H1 (cell line): ENCODE data around the gene TMEM221. TPM values are rescaled to one million over a fixed set of nuclear protein-coding genes. Genes with fewer than 3 reads are reported as not detected.

Experiments
- ATF2 ChIP-seq: IDR thresholded peaks from 2 replicates; pipeline ENCODE4 v1.6.1; 2012; ENCODE audit warnings: low read length, inconsistent platforms
- CHD1 ChIP-seq: IDR thresholded peaks from 2 replicates; pipeline ENCODE4 v1.6.1; 2012; ENCODE audit warnings: low read depth, low read length, improper control_type of control experiment
- E2F6 ChIP-seq: IDR thresholded peaks from 2 replicates; pipeline ENCODE4 v1.6.1; 2012; ENCODE audit warnings: inconsistent platforms
- EP300 ChIP-seq, 2 experiments: IDR thresholded peaks; 1 replicate in 1 of 2; 2 replicates in 1 of 2; pipeline ENCODE4 v1.6.1; 2011 to 2012; ENCODE audit warnings: low read depth in 2 of 2, low read length in 2 of 2, mild to moderate bottlenecking in 2 of 2, borderline replicate concordance in 1 of 2, inconsistent platforms in 1 of 2, moderate library complexity in 1 of 2
- GABPA ChIP-seq: IDR thresholded peaks from 2 replicates; pipeline ENCODE4 v1.6.1; 2011; ENCODE audit warnings: mild to moderate bottlenecking, low read length, moderate library complexity, borderline replicate concordance; ENCODE audit not compliant: insufficient read depth
- HDAC2 ChIP-seq, 2 experiments: fragments of 300-600 bp in 1 of 2; sonication (generic) in 1 of 2; IDR thresholded peaks; 2 replicates each; pipeline ENCODE4 v1.6.1; 2011 to 2012; ENCODE audit warnings: low read depth in 2 of 2, low read length in 2 of 2, mild to moderate bottlenecking in 2 of 2, moderate library complexity in 2 of 2, borderline replicate concordance in 1 of 2, inconsistent platforms in 1 of 2
- KDM5A ChIP-seq: fragments of 200-600 bp; IDR thresholded peaks from 2 replicates; pipeline ENCODE4 v1.7.1; 2012; ENCODE audit warnings: mild to moderate bottlenecking, low read length, inconsistent platforms, mixed read lengths
- PHF8 ChIP-seq: fragments of 200-600 bp; sonication (generic); conservative IDR thresholded peaks from 2 replicates; pipeline ENCODE4 v1.7.1; 2012; ENCODE audit warnings: low read depth, mild to moderate bottlenecking, inconsistent platforms, low read length, moderate library complexity
- RBBP5 ChIP-seq: IDR thresholded peaks from 2 replicates; pipeline ENCODE4 v1.7.1; 2012; ENCODE audit warnings: low read depth, mild to moderate bottlenecking, inconsistent platforms, low read length, moderate library complexity, borderline replicate concordance
- SIN3A ChIP-seq, 2 experiments: IDR thresholded peaks in 1 of 2; conservative IDR thresholded peaks in 1 of 2; 2 replicates each; pipeline ENCODE4 v1.6.1; 2011 to 2012; ENCODE audit warnings: low read length in 2 of 2, improper control_type of control experiment in 1 of 2, low read depth in 1 of 2, mild to moderate bottlenecking in 1 of 2
- SIRT6 ChIP-seq: IDR thresholded peaks from one replicate; pipeline ENCODE4 v1.7.1; 2012; ENCODE audit warnings: low read length, inconsistent platforms
- SIX5 ChIP-seq: IDR thresholded peaks from 2 replicates; pipeline ENCODE4 v1.6.1; 2011; ENCODE audit warnings: mild to moderate bottlenecking, low read depth, low read length
- SP4 ChIP-seq: IDR thresholded peaks from 2 replicates; pipeline ENCODE4 v1.6.1; 2012; ENCODE audit warnings: low read length, inconsistent platforms
- TAF1 ChIP-seq: IDR thresholded peaks from 2 replicates; pipeline ENCODE4 v1.6.1; 2011; ENCODE audit warnings: mild to moderate bottlenecking, low read depth, low read length
- TBP ChIP-seq: IDR thresholded peaks from 2 replicates; pipeline ENCODE4 v1.6.1; 2011; ENCODE audit warnings: low read depth, low read length, improper control_type of control experiment
- TEAD4 ChIP-seq: IDR thresholded peaks from 2 replicates; pipeline ENCODE4 v1.6.1; 2012; ENCODE audit warnings: low read depth, low read length, inconsistent platforms, mixed read lengths
- USF2 ChIP-seq: IDR thresholded peaks from 2 replicates; pipeline ENCODE4 v1.6.1; 2011; ENCODE audit warnings: low read length, improper control_type of control experiment
- ZNF274 ChIP-seq: IDR thresholded peaks from 2 replicates; pipeline ENCODE4 v1.7.0; 2012; ENCODE audit warnings: low read length, borderline replicate concordance; ENCODE audit errors: extremely low read depth
- polyA plus RNA-seq, 7 experiments: library from polyadenylated mRNA; depleted of rRNA in 3 of 7; stranded (reverse) in 5 of 7; unstranded in 2 of 7; fragments of >200 nt in 5 of 7; fragments of 200-250 nt in 2 of 7; gene quantifications; 1 replicate in 5 of 7; 2 replicates in 1 of 7; 4 replicates in 1 of 7; pipeline versions ENCODE4 v1.2.1 to v1.2.3, GENCODE V29; 2011 to 2013; ENCODE audit warnings: missing spikeins in 2 of 7, mixed read lengths in 2 of 7
- total RNA-seq: library from RNA; stranded (reverse); fragmentation: NEBNext Ultra II Directional; extraction: Animal tissue kit (Norgen Biotek cat#: 25700); gene quantifications from 2 replicates; pipeline ENCODE4 v1.2.1, GENCODE V29; 2021

The TMEM221 gene
- total and polyA plus RNA-seq, 2 of the 8 experiments (the other 6 are each of a cell fraction or from before 2014, with no cell fraction given), result 1.4 to 2.0 TPM

DNA sequence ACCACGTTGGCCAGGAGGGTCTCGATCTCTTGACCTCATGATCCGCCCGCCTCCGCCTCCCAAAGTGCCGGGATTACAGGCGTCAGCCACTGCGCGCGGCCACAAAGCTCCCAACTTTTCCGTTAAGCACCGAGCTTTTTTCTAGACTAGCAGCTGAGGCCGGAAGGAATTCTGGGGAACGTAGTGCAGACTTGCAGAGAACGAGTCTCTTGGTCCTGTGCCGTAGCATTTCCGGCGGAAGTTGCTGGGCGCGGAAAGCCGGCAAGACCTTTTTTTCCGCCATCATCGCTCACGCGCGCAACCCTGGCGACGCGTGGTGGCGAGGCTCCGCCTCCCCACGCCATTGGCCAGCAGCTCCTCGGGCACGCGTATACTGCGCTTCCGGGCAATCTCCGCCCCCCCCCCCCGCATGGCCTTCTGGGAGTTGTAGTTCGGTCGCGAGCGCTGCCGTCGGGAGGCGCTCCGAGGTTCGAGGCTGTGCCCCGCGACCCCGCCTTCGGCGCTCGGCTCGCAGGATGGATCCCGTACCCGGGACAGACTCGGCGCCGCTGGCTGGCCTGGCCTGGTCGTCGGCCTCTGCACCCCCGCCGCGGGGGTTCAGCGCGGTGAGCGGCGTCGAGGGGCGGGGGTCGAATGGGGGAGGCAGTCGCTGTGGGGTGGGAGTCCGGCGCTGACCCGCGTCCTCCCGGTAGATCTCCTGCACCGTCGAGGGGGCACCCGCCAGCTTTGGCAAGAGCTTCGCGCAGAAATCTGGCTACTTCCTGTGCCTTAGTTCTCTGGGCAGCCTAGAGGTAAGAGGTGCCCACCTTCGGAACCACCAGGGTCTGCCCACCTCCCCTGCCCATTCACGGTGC, 28.6 kb downstream of the TMEM221 start, which contains the start of gene MVB12A (continued):
- TF ChIP-seq ATF2 (peak; percentile 60; the same call in 1 of the 2 replicates), EP300 (IDR thresholded peaks at IDR 0.05; ENCODE audit: borderline replicate concordance in 1 of 2, low read depth in 2 of 2, low read length in 2 of 2) (peak in 1 of 2 experiments; percentile 6; a peak in 1 of 3 replicates), SP4 (no peak), ZNF274 (no peak), SIX5 (peak; percentile 56), TAF1 (peak; percentile 71), CHD1 (no peak), GABPA (peak; percentile 96), SIN3A (conservative IDR thresholded peaks at IDR 0.05 in 1 of 2, IDR thresholded peaks at IDR 0.05 in 1 of 2; ENCODE audit: low read depth in 1 of 2, low read length in 2 of 2) (peak in 1 of 2 experiments; percentile 83; a peak in 2 of 4 replicates), TBP (peak; percentile 75; the same call in 1 of the 2 replicates), TEAD4 (peak; percentile 24; the same call in 1 of the 2 replicates), SIRT6 (no peak), E2F6 (peak; percentile 80), RBBP5 (0 out of 2 replicates have a peak, but pooled peaks have one; percentile 3), HDAC2 (IDR thresholded peaks at IDR 0.05; ENCODE audit: borderline replicate concordance in 1 of 2, low read depth in 2 of 2, low read length in 2 of 2) (0 out of 4 replicates have a peak, but pooled peaks of 1 of the 2 experiments have one; percentile 48), PHF8 (no peak), KDM5A (no peak), USF2 (no peak)
